Measurements from ENCODE around the gene RTN4.
"Not testable (repeated sequence)": the region's sequence is repeated elsewhere in the genome, so short reads cannot be mapped to it uniquely, and the experiment has no call there.

The RTN4 gene

DNA sequence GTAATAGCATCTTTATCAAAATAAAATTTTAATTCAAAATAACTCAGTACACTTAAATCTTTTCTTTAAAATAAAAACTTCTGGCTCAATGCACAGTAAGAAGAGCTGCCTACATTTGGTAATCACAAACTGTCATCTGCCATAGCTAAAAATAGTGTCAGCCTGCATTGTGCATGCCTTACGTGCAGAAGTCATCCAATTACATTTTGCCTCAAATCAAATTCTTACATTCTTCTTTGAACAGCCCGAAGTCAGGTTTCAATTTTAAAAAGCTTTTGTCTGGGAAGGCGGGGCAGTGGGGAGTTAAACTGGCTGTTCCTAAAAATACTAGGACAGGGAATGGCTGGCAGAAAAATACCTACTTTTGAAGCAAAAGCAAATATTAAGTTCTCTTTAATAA is 51.1 kb downstream of the RTN4 start:
- peaks cover 4% of the 10 kb centered on the region for H3K36me3 Mint-ChIP-seq
- no peaks in the 10 kb centered on the region for H3K9me3 Mint-ChIP-seq
- H3K4me1 Mint-ChIP-seq: peaks cover 31% of the 10 kb centered on the region
- H3K27ac Mint-ChIP-seq: no peak overlapping the region
- H3K27me3 Mint-ChIP-seq: no peaks in the 10 kb centered on the region
- no peak for DNase-seq
- CTCF ChIA-PET: interaction anchor here (1.1 kb wide), 1 partner anchor 11 kb away, joined by 3 read pairs; no protein-coding TSS in a partner anchor
- H3K4me3 Mint-ChIP-seq: no peak overlapping the region

DNA sequence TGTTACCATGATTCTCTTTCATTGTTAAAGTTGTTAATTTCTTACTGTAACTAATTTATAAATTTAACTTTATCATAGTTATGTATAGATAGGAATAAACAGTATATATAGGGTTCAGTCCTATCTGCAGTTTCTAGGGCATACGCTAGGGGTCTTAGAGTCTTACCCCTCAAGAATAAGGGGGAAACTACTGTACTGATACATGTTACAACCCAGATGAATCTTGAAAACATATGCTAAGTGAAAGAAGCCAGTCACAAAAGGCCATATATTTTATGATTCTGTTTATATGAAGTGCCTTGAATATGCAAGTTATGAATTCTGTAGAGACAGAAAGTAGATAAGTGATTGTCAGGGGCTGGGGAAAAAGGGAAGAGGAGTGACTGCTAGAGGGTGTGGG is 52.4 kb downstream of the RTN4 start:
- no peaks in the 10 kb centered on the region for H3K27me3 Mint-ChIP-seq
- no peak overlapping the region for H3K27ac Mint-ChIP-seq
- no peak overlapping the region for H3K4me3 Mint-ChIP-seq
- CTCF ChIA-PET: no interaction called here
- no peaks in the 10 kb centered on the region for H3K9me3 Mint-ChIP-seq
- no peak for DNase-seq
- H3K4me1 Mint-ChIP-seq: peaks cover 31% of the 10 kb centered on the region
- peaks cover 4% of the 10 kb centered on the region for H3K36me3 Mint-ChIP-seq

DNA sequence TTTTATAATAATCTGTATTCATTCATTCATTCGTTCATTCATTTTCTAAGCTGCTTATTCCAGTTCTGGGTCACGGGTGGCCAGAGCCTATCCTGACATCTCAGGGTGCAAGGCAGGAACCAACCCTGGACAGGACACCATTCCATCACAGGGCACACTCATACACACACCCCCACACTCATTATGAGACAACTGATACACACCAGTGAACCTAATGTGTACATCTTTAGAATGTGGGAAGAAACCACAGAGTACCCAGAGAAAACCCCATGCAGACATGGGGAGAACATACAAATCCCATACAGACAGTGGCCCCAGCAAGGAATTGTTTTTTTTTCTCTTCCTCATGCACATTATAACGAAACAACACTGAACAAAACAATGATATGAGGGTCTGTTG is 54.7 kb downstream of the RTN4 start:
- Mint-ChIP-seq H3K36me3 (peaks cover 4% of the 10 kb centered on the region), H3K27ac (no peak overlapping the region), H3K4me1 (peaks cover 27% of the 10 kb centered on the region), H3K9me3 (no peaks in the 10 kb centered on the region), H3K4me3 (no peak overlapping the region), H3K27me3 (no peaks in the 10 kb centered on the region)
- CTCF ChIA-PET: interaction anchor here (0.6 kb wide), 1 partner anchor 290 kb away, joined by 3 read pairs; no protein-coding TSS in a partner anchor
- no peak for DNase-seq

GRCh38 chr2:54990694-54991093 is 59.6 kb downstream of the RTN4 start:
- H3K4me3 Mint-ChIP-seq, H3K4me1 Mint-ChIP-seq, CTCF ChIA-PET, H3K27ac Mint-ChIP-seq, H3K27me3 Mint-ChIP-seq, DNase-seq, H3K9me3 Mint-ChIP-seq: not testable (repeated sequence)
- peaks cover 18% of the 10 kb centered on the region for H3K36me3 Mint-ChIP-seq

DNA sequence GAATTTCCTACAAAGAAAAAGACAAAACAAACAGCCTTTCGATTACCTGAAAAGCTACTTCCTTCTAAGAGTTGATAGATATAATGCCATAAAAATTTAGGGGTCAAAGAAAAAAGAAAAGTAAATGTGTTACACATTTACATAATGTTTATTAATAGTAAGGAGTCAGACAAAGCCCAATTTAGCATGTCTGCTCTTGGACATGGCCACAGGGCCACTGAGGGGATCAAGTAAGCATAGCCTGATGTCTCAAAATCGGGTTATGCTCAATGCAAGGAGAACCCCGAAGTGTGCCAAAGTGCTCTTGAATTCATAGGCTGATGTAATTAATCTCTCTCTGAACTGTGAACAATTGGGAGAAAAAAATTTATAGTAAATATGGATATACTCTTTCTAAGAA is 61.6 kb downstream of the RTN4 start:
- no peaks in the 10 kb centered on the region for H3K27me3 Mint-ChIP-seq
- peaks cover 22% of the 10 kb centered on the region for H3K36me3 Mint-ChIP-seq
- no peak overlapping the region for H3K4me3 Mint-ChIP-seq
- H3K9me3 Mint-ChIP-seq: no peaks in the 10 kb centered on the region
- no peak overlapping the region for H3K27ac Mint-ChIP-seq
- peaks cover 1% of the 10 kb centered on the region for H3K4me1 Mint-ChIP-seq
- no peak for DNase-seq
- CTCF ChIA-PET: no interaction called here

- Mint-ChIP-seq H3K9me3 (no peaks in the 10 kb centered on the region), H3K4me3 (no peak overlapping the region), H3K36me3 (peaks cover 32% of the 10 kb centered on the region), H3K27ac (no peak overlapping the region), H3K4me1 (peaks cover 3% of the 10 kb centered on the region), H3K27me3 (no peaks in the 10 kb centered on the region)
- CTCF ChIA-PET: no interaction called here
- no peak for DNase-seq
These were observed 64.0 kb downstream of the RTN4 start for GRCh38 chr2:54986264-54986663.

- no peaks in the 10 kb centered on the region for H3K9me3 Mint-ChIP-seq
- H3K36me3 Mint-ChIP-seq: peaks cover 38% of the 10 kb centered on the region
- DNase-seq: no peak
- no peaks in the 10 kb centered on the region for H3K27me3 Mint-ChIP-seq
- peaks cover 3% of the 10 kb centered on the region for H3K4me1 Mint-ChIP-seq
- no peak overlapping the region for H3K27ac Mint-ChIP-seq
- H3K4me3 Mint-ChIP-seq: no peak overlapping the region
- CTCF ChIA-PET: interaction anchor here (0.6 kb wide), 1 partner anchor 14 kb away, joined by 3 read pairs; no protein-coding TSS in a partner anchor
These were observed 65.8 kb downstream of the RTN4 start for GRCh38 chr2:54984476-54984875.

DNA sequence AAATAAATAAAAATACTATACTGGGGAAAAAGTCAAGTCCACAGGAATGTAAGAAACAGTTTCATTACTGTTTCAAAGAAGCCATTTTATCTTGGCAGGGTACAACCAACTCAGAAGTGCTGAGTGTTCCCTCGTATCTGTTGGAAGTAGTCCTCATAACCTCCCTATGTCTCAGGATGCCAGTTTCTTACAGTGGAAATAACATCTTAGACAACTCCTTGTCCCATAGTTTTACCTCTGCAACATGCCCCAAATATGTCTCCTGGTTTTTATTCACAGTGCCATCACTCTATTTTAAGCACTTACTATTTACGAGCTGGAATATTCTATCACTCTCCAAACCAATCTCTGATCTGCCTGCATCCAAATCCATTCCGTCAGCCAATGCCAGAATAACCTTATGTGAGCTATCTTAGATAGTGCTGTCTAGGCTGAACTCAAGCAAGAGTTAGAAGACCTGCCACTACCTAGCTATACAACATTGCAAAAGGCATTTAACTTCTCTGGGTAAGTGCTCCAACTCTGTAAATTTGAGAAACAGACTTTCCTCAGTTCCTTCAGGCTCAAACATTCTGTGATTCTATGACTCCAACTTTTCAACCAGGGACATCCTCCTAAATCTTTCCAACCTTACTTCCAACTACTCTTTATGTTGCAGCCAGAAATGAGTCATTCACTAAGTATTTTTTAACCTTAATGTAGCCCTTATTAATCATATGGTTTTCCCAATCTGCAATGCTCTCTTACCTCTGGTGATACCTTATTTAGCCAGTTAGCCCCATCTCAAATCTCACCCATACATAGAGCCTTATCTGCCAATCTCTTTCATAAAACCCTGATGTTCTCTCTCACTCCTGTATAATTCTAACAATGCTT is 66.7 kb downstream of the RTN4 start:
- Mint-ChIP-seq H3K36me3 (peaks cover 38% of the 10 kb centered on the region), H3K9me3 (no peaks in the 10 kb centered on the region), H3K4me3 (no peak overlapping the region), H3K27me3 (no peaks in the 10 kb centered on the region), H3K4me1 (peaks cover 3% of the 10 kb centered on the region), H3K27ac (no peak overlapping the region)
- CTCF ChIA-PET: no interaction called here
- DNase-seq: no peak

GRCh38 chr2:54981385-54981784 is 68.9 kb downstream of the RTN4 start:
- CTCF ChIA-PET: interaction anchor here (1.9 kb wide), 1 partner anchor 11 kb away, joined by 7 read pairs; no protein-coding TSS in a partner anchor

DNA sequence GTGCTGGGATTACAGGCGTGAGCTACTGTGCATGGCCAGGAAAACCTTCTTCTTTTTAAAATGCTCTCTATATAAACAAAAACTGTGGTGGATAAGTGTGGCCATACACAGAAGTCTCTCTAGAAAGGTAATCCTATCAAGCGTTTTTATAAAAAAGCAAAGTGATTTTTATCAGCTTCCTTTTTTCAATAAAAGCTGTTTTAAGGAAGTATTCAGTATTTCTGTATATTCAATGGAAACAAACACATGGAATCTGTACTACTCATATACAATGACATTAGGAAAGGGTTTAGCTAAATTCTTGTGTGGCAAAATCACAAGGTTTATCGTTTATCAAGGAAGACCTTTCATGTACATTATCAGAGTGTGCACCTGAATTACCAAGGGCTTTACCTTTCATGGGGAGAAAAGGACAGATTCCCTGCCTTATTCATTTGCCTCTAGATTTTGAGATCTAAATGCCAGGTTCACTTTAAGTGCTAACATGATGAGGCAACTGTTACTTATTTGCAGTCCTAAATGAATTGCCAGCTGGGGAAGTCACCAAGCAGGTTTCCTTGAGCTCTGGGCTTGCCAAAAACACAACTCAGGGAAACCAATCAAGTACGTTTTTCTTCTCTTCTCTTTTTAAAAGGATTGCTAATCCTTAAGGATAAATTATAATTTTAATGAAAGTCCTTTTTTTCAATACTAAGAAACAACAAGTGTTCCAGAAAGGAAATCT is 70.8 kb downstream of the RTN4 start:
- no peak overlapping the region for H3K27ac Mint-ChIP-seq
- H3K4me3 Mint-ChIP-seq: no peak overlapping the region
- H3K9me3 Mint-ChIP-seq: no peaks in the 10 kb centered on the region
- H3K36me3 Mint-ChIP-seq: peaks cover 40% of the 10 kb centered on the region
- DNase-seq: no peak
- H3K4me1 Mint-ChIP-seq: peaks cover 15% of the 10 kb centered on the region
- H3K27me3 Mint-ChIP-seq: no peaks in the 10 kb centered on the region
- CTCF ChIA-PET: interaction anchor here (1.9 kb wide), 1 partner anchor 9 kb away, joined by 7 read pairs; no protein-coding TSS in a partner anchor

More at GRCh38 chr2:54981385-54981784, 68.9 kb downstream of the RTN4 start:
- Mint-ChIP-seq H3K27me3 (no peaks in the 10 kb centered on the region), H3K4me1 (peaks cover 15% of the 10 kb centered on the region), H3K27ac (no peak overlapping the region), H3K9me3 (no peaks in the 10 kb centered on the region), H3K36me3 (peaks cover 43% of the 10 kb centered on the region), H3K4me3 (no peak overlapping the region)
- no peak for DNase-seq

DNA sequence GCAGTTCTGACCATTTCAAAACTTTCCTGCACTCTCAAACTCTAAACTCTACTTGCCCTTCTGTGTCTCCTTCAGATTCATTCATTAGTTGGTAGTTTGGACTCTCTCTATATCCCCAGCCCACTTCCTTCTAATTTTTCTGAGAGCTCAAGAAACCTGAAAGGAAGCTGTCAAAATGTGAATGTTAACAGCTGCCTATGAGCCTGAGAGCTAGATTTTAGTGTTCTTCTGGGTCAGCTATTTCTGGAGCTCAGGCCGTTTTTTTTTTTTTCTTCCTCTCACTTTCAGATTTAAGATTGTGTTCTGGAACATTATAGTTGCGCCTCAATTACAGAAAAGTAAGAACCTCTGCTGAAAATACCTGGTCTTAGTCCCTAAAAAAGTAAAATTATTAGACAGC is 73.1 kb downstream of the RTN4 start:
- Mint-ChIP-seq H3K27me3 (no peaks in the 10 kb centered on the region), H3K4me1 (peaks cover 12% of the 10 kb centered on the region), H3K27ac (no peak overlapping the region), H3K4me3 (no peak overlapping the region), H3K9me3 (no peaks in the 10 kb centered on the region), H3K36me3 (peaks cover 33% of the 10 kb centered on the region)
- CTCF ChIA-PET: no interaction called here
- DNase-seq: no peak

DNA sequence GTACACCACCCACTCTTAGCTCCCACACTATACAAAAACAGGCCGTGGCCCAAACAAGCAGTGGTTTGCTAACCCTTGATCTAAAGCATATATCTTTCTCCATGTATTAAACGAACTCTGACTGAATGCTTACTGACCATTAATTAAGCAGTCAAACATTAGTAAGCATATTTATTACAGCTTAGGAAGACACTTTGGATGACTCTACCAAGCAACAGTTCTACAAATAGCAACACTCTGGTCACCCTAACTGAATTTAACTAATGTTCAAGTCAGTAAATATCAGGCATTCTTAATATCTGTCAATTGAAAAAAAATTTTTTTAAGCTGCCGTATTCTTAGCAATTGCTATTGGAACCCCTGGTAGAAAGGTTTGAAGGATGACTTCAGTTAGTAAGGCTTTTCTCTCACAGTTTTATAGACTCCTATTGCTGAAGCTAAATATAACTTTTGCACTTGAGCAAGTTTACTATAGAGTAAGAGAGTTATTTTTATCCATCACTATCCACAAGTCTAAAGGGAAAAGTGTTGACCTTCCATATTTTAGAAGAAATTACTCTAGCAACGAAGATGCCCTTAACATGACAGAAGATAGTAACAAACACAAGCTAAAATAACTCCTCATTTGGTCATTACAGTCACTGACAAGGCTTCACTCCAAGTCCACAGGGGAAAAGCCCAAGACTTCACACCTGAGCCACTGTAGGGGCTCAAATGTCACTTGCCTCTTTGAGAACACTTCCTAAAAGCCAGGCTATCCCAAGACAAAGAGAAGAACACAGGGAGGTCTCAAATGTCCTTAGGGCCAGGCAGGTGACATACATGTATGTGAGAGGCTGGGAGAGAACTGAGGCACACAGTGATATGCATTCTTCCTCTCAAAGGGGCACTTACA is 74.4 kb downstream of the RTN4 start:
- Mint-ChIP-seq H3K4me1 (peaks cover 12% of the 10 kb centered on the region), H3K36me3 (peaks cover 37% of the 10 kb centered on the region), H3K9me3 (no peaks in the 10 kb centered on the region), H3K27ac (no peak overlapping the region), H3K4me3 (no peak overlapping the region), H3K27me3 (no peaks in the 10 kb centered on the region)
- no peak for DNase-seq
- CTCF ChIA-PET: interaction anchor here (1.1 kb wide), 1 partner anchor 14 kb away, joined by 3 read pairs; no protein-coding TSS in a partner anchor

GRCh38 chr2:54975175-54975574 is 75.1 kb downstream of the RTN4 start:
- Mint-ChIP-seq H3K36me3 (peaks cover 37% of the 10 kb centered on the region), H3K4me1 (peaks cover 12% of the 10 kb centered on the region), H3K27ac (no peak overlapping the region), H3K9me3 (no peaks in the 10 kb centered on the region), H3K27me3 (no peaks in the 10 kb centered on the region), H3K4me3 (no peak overlapping the region)
- CTCF ChIA-PET: interaction anchor here (1.1 kb wide), 1 partner anchor 13 kb away, joined by 3 read pairs; no protein-coding TSS in a partner anchor
- DNase-seq: no peak

DNA sequence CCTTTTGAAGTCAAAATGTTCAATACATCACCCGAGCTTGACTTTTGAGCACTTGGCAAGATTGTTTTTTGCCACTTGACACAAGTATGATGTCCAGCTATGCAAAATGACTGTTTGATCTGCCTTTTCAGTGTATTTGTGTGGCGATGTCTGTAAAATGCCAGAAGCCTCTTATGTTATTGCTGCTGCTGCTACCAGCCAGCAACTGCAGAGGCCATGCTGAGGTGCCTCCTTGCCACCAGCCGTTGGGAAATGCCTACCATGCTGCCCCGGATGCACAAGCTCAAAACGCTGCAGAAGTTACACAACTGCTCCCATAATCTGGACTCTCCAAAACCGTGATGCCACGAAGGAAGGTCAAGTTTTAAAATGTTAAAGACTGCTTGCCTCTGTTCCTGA is 80.3 kb downstream of the RTN4 start:
- peaks cover 44% of the 10 kb centered on the region for H3K36me3 Mint-ChIP-seq
- CTCF ChIA-PET: interaction anchor here (1.8 kb wide), 1 partner anchor 11 kb away, joined by 7 read pairs; no protein-coding TSS in a partner anchor
- H3K27me3 Mint-ChIP-seq: no peaks in the 10 kb centered on the region
- DNase-seq: no peak
- H3K4me1 Mint-ChIP-seq: peaks cover 20% of the 10 kb centered on the region
- H3K4me3 Mint-ChIP-seq: no peak overlapping the region
- peaks cover 2% of the 10 kb centered on the region for H3K9me3 Mint-ChIP-seq
- no peak overlapping the region for H3K27ac Mint-ChIP-seq
